22Rv1 (cell line): Measurements from ENCODE around the gene MUC2.

Experiments used
- ZFX ChIP-seq: fragments of 450-650 bp; IDR thresholded peaks from 2 replicates; pipeline ENCODE4 v1.6.1; 2017; ENCODE audit warnings: antibody characterized with exemption, borderline replicate concordance
- TF ChIP-seq, protein P1 (sequence below): fragments of 450-650 bp; IDR thresholded peaks from 2 replicates; pipeline ENCODE4 v1.5.1; 2017; ENCODE audit warnings: mild to moderate bottlenecking

DNA sequence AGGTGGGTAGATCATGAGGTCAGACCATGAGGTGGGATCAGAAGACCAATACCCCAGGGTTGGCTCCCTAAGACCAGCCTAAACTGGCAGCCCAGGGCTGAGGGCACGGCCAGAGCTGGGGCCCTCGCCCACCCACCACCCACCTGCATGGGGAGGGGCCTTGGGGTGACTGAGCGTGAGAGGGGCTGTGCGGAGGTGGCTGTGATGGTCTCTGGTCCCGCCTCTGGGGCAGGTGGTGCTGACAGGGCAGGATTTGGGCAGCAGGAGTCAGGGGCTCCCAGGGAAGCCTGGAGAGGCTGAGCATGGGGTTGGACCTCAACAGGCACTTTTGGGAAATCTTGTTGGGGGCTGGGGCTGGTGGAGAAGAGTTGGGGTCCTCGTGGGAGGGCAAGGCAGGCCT is 43.3 kb downstream of the MUC2 start:
- TF ChIP-seq, protein P1, sequence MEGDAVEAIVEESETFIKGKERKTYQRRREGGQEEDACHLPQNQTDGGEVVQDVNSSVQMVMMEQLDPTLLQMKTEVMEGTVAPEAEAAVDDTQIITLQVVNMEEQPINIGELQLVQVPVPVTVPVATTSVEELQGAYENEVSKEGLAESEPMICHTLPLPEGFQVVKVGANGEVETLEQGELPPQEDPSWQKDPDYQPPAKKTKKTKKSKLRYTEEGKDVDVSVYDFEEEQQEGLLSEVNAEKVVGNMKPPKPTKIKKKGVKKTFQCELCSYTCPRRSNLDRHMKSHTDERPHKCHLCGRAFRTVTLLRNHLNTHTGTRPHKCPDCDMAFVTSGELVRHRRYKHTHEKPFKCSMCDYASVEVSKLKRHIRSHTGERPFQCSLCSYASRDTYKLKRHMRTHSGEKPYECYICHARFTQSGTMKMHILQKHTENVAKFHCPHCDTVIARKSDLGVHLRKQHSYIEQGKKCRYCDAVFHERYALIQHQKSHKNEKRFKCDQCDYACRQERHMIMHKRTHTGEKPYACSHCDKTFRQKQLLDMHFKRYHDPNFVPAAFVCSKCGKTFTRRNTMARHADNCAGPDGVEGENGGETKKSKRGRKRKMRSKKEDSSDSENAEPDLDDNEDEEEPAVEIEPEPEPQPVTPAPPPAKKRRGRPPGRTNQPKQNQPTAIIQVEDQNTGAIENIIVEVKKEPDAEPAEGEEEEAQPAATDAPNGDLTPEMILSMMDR, result no peak
- TF ChIP-seq ZFX, result no peak
